HCT116 (cell line): ENCODE measurements around the gene HOXB7. TPM values are rescaled to one million over a fixed set of nuclear protein-coding genes. Genes with fewer than 3 reads are reported as not detected.

ENCODE experiments used
- ATAC-seq: fragments of 200-7000 bp; cut with Tn5 transposase; 2 replicates; pipeline ENCODE4 v1.9.1; 2020; ENCODE audit warnings: mild to moderate bottlenecking, moderate library complexity
- BruUV-seq: library from RNA; stranded (reverse); fragments of 400-500 nt; replicated peaks from 2 replicates; lab custom pipeline; 2021; lab: Mats Ljungman, UMichigan
- CTCF ChIA-PET: fragments of 300-600 bp; sonication (Branson Sonifier 250); formaldehyde crosslinking; loops from one replicate; lab custom pipeline; 2021; ENCODE audit warnings: antibody characterized with exemption; lab: Charles Lee
- POLR2A ChIA-PET: fragments of 300-600, 350-600 bp; sonication (Branson Sonifier 250); formaldehyde crosslinking; loops from one replicate; lab custom pipeline; 2021; ENCODE audit warnings: antibody characterized with exemption; lab: Charles Lee
- RAD21 ChIA-PET, 2 experiments: fragments of 300-600 bp; sonication (Branson Sonifier 250); formaldehyde crosslinking; loops; one replicate each; lab custom pipeline; 2023; ENCODE audit warnings: low total read pairs in 2 of 2; ENCODE audit not compliant: uncharacterized antibody in 2 of 2, unreplicated experiment in 2 of 2, low non-redundant PET in 1 of 2; lab: Charles Lee
- DNase-seq: peaks from one replicate; pipeline ENCODE4 v3.0.0-alpha.2; 2010; ENCODE audit warnings: low read depth, low spot score
- H2AFZ ChIP-seq: fragments of 200-600 bp; shearing (Covaris generic), sonication (generic); 2 replicates; pipeline ENCODE4 v1.6.1; 2017; ENCODE audit warnings: low read depth, mixed run types, mixed read lengths, antibody characterized with exemption, low read length; ENCODE audit not compliant: poor library complexity, severe bottlenecking
- H3K27ac ChIP-seq: 2 replicates; pipeline ENCODE4 v1.5.1; 2012; ENCODE audit warnings: low read depth, low read length
- H3K27me3 ChIP-seq: fragments of 200-600 bp; sonication (generic); 2 replicates; pipeline ENCODE4 v1.6.1; 2016; ENCODE audit warnings: mixed run types, low read length, mixed read lengths; ENCODE audit not compliant: insufficient read depth
- H3K36me3 ChIP-seq, 2 experiments: fragments of 200-500 bp in 1 of 2; fragments of 200-600 bp in 1 of 2; sonication (Bioruptor generic) in 1 of 2; sonication (generic) in 1 of 2; 2 replicates each; pipeline versions ENCODE4 v1.5.1 to v1.6.1; 2014 to 2016; ENCODE audit warnings: low read length in 2 of 2, inconsistent platforms in 1 of 2, mixed read lengths in 1 of 2, mixed run types in 1 of 2; ENCODE audit not compliant: insufficient read depth in 2 of 2, control insufficient read depth in 1 of 2
- H3K4me1 ChIP-seq, 2 experiments: fragments of 200-600 bp in 1 of 2; sonication (generic) in 1 of 2; 2 replicates each; pipeline versions ENCODE4 v1.5.1 to v1.6.1; 2012 to 2017; ENCODE audit warnings: low read length in 2 of 2, inconsistent platforms in 1 of 2, mild to moderate bottlenecking in 1 of 2, mixed read lengths in 1 of 2, mixed run types in 1 of 2, moderate library complexity in 1 of 2; ENCODE audit not compliant: insufficient read depth in 2 of 2, control insufficient read depth in 1 of 2
- H3K4me2 ChIP-seq: fragments of 200-600 bp; sonication (generic); 2 replicates; pipeline ENCODE4 v1.6.1; 2017; ENCODE audit warnings: mixed run types, low read length, mixed read lengths
- H3K4me3 ChIP-seq, 2 experiments: fragments of 200-600 bp in 1 of 2; sonication (generic) in 1 of 2; replicated peaks in 1 of 2; 2 replicates each; pipeline ENCODE4 v1.5.1; 2011 to 2016; ENCODE audit warnings: low read length in 2 of 2, control low read depth in 1 of 2, low read depth in 1 of 2, mild to moderate bottlenecking in 1 of 2, mixed read lengths in 1 of 2, mixed run types in 1 of 2
- H3K79me2 ChIP-seq: fragments of 200-600 bp; sonication (generic); 2 replicates; pipeline ENCODE4 v1.6.1; 2017; ENCODE audit warnings: mild to moderate bottlenecking, mixed run types, low read length, moderate library complexity, mixed read lengths; ENCODE audit not compliant: insufficient read depth
- H3K9ac ChIP-seq: fragments of 200-600 bp; sonication (generic); 2 replicates; pipeline ENCODE4 v1.6.1; 2016; ENCODE audit warnings: low read length, mixed read lengths
- H3K9me2 ChIP-seq: fragments of 200-600 bp; sonication (generic), shearing (Covaris generic); 2 replicates; pipeline ENCODE4 v1.6.1; 2017; ENCODE audit warnings: mixed run types, mild to moderate bottlenecking, moderate library complexity; ENCODE audit not compliant: insufficient read depth
- H3K9me3 ChIP-seq, 2 experiments: fragments of 200-500 bp in 1 of 2; fragments of 200-600 bp in 1 of 2; sonication (Bioruptor generic) in 1 of 2; sonication (generic) in 1 of 2; 2 replicates each; pipeline ENCODE4 v1.6.1; 2014 to 2017; ENCODE audit warnings: low read length in 2 of 2, mixed read lengths in 2 of 2, inconsistent platforms in 1 of 2, low read depth in 1 of 2, mild to moderate bottlenecking in 1 of 2, mixed run types in 1 of 2, moderate library complexity in 1 of 2; ENCODE audit not compliant: control insufficient read depth in 1 of 2, insufficient read depth in 1 of 2
- H4K20me1 ChIP-seq: fragments of 200-600 bp; sonication (generic), shearing (Covaris generic); 2 replicates; pipeline ENCODE4 v1.6.1; 2017; ENCODE audit warnings: mixed run types, mild to moderate bottlenecking, moderate library complexity; ENCODE audit not compliant: insufficient read depth
- ATF3 ChIP-seq: IDR thresholded peaks from 2 replicates; pipeline ENCODE4 v1.6.1; 2012
- EGR1 ChIP-seq: IDR thresholded peaks from 2 replicates; pipeline ENCODE4 v1.6.1; 2012; ENCODE audit warnings: low read depth
- FOSL1 ChIP-seq: IDR thresholded peaks from 2 replicates; pipeline ENCODE4 v1.6.1; 2012; ENCODE audit warnings: low read depth
- POLR2AphosphoS5 ChIP-seq: IDR thresholded peaks from 2 replicates; pipeline ENCODE4 v1.6.1; 2011; ENCODE audit warnings: mild to moderate bottlenecking, low read depth, low read length, moderate library complexity
- REST ChIP-seq: IDR thresholded peaks from 2 replicates; pipeline ENCODE4 v1.6.1; 2012; ENCODE audit warnings: low read depth
- SP1 ChIP-seq: IDR thresholded peaks from 2 replicates; pipeline ENCODE4 v1.6.1; 2012; ENCODE audit warnings: low read depth
- YY1 ChIP-seq: IDR thresholded peaks from 2 replicates; pipeline ENCODE4 v1.6.1; 2011; ENCODE audit warnings: low read length, low read depth, moderate library complexity, mild to moderate bottlenecking; ENCODE audit not compliant: insufficient replicate concordance; ENCODE audit errors: extremely low read depth
- ZNF274 ChIP-seq: fragments of 200-500 bp; sonication (Bioruptor generic); IDR thresholded peaks from 2 replicates; pipeline ENCODE4 v1.6.1; 2014; ENCODE audit warnings: mild to moderate bottlenecking, low read depth, low read length, inconsistent platforms
- intact Hi-C: fragments of 100-400 bp; cut with micrococcal nuclease; formaldehyde crosslinking; loops from 2 replicates; pipeline ENCODE4 v1.10.0; 2022
- total RNA-seq: library from RNA; stranded (reverse); gene quantifications from one replicate; pipeline ENCODE4 v1.2.1, GENCODE V29; 2021; ENCODE audit not compliant: unreplicated experiment

Gene HOXB7
- total RNA-seq, 1 experiment from 2014 or later, result 33.6 TPM

GRCh38 chr17:48587276-48588073 lies 23.3 kb downstream of the HOXB7 start:
- no peaks in the 10 kb centered on the region for H3K9me2 ChIP-seq
- H3K27me3 ChIP-seq, result no peaks in the 10 kb centered on the region
- no peak overlapping the region for H3K4me3 ChIP-seq
- ATAC-seq (no peak), DNase-seq (no peak)
- H2AFZ ChIP-seq, result no peak overlapping the region
- peaks cover 22 to 70% of the 10 kb centered on the region in 2 experiments for H3K4me1 ChIP-seq
- ChIA-PET CTCF (interaction anchor here (0.6 to 2.0 kb wide), 14 partner anchors 11 to 593 kb away, joined by 3 to 9 read pairs (median 4); partner anchors contain the start of gene HOXB8), RAD21 (interaction anchor here in 1 of 2 experiments (0.8 to 1.7 kb wide), 3 partner anchors 31 to 251 kb away, joined by 4 to 5 read pairs (median 4); no protein-coding TSS in a partner anchor), POLR2A (interaction anchor here (1.2 kb wide), 1 partner anchor 646 kb away, joined by 3 read pairs; the partner anchor contains the start of gene PNPO)
- peaks cover 56% of the 10 kb centered on the region for H3K79me2 ChIP-seq
- H3K9me3 ChIP-seq, result no peaks in the 10 kb centered on the region
- TF ChIP-seq ZNF274 (no peak), FOSL1 (no peak)
- peaks cover 0 to 2% of the 10 kb centered on the region in 2 experiments; a peak in 2 of 4 replicates for H3K36me3 ChIP-seq
- no TSS peak for BruUV-seq
- H4K20me1 ChIP-seq, result no peaks in the 10 kb centered on the region
- H3K4me2 ChIP-seq, result peak overlapping the region; percentile 98
- peak overlapping the region; percentile 63 for H3K9ac ChIP-seq
- intact Hi-C loops, result no loop called here
- peak overlapping the region; percentile 91 for H3K27ac ChIP-seq

- POLR2A ChIA-PET, result interaction anchor here (1.1 kb wide), 1 partner anchor 342 kb away, joined by 3 read pairs; no protein-coding TSS in a partner anchor
- intact Hi-C loops, result no loop called here
- Histone ChIP-seq H3K27ac (peak overlapping the region; percentile 91), H3K9me2 (no peaks in the 10 kb centered on the region), H2AFZ (no peak overlapping the region)
- no TSS peak for BruUV-seq
- RAD21 ChIA-PET, result interaction anchor here in 1 of 2 experiments (1.7 kb wide), 1 partner anchor 250 kb away, joined by 4 read pairs; no protein-coding TSS in a partner anchor
- CTCF ChIA-PET, result interaction anchor here (0.7 to 1.4 kb wide), 6 partner anchors 10 to 371 kb away, joined by 3 to 5 read pairs (median 4); no protein-coding TSS in a partner anchor
- DNase-seq, result no peak
- TF ChIP-seq ATF3 (no peak), YY1 (no peak), POLR2AphosphoS5 (no peak), EGR1 (peak; percentile 37; the same call in 1 of the 2 replicates), SP1 (no peak), REST (no peak)
- TF ChIP-seq, all 23 proteins: peak for 1
- peaks cover 63% of the 10 kb centered on the region for H3K79me2 ChIP-seq
- no peaks in the 10 kb centered on the region for H3K9me3 ChIP-seq
- peak overlapping the region; percentile 74 to 76 for H3K4me3 ChIP-seq
- H3K9ac ChIP-seq, result peak overlapping the region; percentile 63
- no peaks in the 10 kb centered on the region for H3K36me3 ChIP-seq
- peaks cover 22 to 71% of the 10 kb centered on the region in 2 experiments for H3K4me1 ChIP-seq
- ATAC-seq, result no peak
- no peaks in the 10 kb centered on the region for H3K27me3 ChIP-seq
- H3K4me2 ChIP-seq, result peak overlapping the region; percentile 98
- no peaks in the 10 kb centered on the region for H4K20me1 ChIP-seq
These were observed 24.2 kb downstream of the HOXB7 start for GRCh38 chr17:48586355-48587258.
